HG02970 (cell line): Measurements from ENCODE around the gene NXPH4.

Experiments used
- ATAC-seq: cut with Tn5 transposase; IDR thresholded peaks from one replicate; pipeline ENCODE4 v1.9.1; 2021; ENCODE audit warnings: mild to moderate bottlenecking, moderate library complexity, moderate number of reproducible peaks; ENCODE audit not compliant: unreplicated experiment, low FRiP score

NXPH4 gene

DNA sequence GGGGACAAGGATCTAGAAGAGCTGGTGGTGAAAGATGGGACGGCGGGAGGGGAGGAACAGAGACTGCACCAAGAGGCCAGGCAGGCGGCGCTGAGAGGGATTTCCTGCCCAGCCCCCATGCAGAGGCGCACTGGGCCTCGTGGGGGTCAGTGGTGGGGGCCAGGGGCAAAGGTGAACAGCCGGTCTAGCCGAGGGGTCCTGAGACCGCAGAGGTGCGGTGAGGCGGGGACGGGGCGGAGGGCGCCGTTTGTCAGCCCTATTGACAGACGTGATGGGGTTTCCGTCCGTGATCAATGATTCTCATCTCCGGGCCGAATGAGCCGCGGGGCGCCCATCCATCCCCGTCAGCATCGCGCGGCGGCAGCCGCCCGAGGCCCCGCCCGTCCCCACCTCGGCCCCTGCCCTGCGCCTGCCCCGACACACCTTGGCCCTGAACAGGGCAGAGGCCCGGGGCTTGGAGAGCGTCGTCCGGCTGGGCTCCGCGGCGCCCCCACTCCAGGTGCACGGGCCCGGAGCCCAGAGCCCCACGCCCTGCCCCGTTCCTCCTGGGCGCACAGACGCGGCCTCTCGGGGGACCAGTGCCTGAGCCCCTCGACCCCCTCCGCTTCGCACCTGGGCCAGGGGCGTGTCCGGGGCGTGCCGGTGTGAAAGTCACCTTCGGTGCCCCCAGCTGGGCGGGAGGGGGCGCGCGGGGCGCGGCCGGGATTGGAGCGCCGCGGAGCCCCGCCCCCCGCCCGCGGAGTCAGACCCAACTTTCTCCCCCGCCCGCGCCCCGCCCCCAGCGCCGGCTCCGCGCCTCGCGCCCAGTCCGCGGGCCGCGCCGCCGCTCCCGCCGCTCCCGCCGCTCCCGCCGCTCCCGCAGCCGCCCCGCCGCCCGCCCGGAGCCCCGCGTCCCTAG is at the start of gene NXPH4:
TSS of gene NXPH4 (plus strand) at position 781 of the 898 bp plus-strand sequence. CDS start 176 bp downstream, outside the sequence.
- peak; percentile 41 for ATAC-seq

DNA sequence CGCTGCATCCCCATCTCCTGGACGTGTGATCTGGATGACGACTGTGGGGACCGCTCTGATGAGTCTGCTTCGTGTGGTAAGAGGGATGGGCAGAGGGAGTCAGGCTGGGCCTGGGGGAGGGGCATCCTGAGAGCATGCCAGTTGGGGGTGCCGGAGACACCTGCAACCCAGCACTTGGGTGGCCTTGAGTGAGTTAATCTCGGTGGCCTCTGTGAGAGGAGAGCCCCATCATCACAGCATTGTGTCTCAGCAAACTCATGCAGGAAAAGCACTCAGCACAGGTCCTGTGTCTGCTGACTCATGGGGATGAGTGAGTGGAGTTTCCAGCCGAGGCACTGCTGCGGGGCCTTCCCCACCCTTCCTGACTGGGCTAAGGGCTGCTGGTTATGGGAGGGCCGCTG is 49.6 kb upstream of the NXPH4 start:
- ATAC-seq, result no peak

DNA sequence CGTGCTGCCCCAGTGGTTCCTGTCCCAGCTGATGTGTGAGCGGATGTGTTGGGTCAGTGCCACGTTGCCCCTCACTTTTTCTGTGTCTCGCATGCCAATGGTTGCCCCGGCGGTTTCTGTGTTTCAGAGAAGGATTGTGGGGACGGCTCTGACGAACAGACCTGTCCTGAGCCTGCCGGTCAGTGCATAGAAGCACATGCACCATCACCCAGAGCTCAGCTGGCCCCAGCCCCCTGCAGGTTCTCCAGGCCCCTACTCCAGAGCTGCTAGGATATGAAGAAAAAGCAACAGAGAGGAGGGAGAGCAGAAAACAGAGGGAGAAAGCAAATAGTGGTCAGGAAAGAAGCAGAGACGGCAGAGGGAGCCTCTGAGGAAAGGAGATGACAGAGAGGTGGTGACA is 48.5 kb upstream of the NXPH4 start:
- ATAC-seq, result no peak

DNA sequence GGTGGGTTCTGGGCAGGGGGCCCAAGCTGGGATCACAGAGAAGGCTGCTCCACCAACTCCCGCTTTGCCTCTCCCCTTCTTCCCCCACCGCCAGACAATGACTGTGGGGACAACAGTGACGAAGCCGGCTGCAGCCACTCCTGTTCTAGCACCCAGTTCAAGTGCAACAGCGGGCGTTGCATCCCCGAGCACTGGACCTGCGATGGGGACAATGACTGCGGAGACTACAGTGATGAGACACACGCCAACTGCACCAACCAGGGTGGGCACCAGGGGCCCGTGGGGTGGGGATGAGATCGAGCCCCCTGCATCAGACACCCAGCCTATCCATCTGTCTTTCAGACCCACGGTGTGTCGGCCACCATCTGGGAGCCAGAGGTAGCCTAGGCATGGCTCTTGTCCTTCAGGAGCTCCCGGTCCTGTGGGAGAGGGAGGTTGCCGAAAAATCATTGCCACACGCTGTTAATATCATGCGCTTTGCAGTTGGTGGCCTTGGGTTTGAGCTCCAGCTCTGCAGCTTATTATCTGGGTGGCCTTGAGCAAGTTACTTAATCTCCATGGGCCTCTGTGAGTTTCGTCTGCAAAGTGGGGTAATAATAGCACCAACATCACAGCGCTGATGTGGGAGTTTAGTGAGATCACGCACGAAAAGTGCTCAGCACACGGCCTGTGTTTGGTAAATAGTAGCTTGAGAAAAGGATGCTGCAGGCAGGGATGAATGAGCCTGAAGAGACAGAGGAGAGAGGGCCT is 47.4 kb upstream of the NXPH4 start:
- ATAC-seq, result no peak

DNA sequence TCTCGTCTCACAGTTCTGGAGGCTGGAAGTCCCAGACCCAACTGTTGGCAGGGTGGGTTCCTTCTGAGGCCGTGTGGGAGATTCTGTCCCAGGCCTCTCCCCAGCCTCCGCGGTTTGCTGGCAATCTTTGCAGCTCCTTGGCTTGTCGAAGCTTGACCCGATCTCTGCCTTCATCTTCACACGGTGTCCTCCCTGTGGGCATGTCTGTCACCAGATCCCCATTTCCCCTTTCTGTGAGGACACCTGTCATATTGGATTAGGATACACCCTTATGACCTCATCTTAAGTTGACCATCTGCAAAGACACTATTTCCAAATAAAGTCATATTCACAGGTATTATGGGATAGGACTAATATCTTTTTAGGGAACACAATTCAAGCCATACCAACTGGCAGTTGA is 46.6 kb upstream of the NXPH4 start:
- no peak for ATAC-seq

DNA sequence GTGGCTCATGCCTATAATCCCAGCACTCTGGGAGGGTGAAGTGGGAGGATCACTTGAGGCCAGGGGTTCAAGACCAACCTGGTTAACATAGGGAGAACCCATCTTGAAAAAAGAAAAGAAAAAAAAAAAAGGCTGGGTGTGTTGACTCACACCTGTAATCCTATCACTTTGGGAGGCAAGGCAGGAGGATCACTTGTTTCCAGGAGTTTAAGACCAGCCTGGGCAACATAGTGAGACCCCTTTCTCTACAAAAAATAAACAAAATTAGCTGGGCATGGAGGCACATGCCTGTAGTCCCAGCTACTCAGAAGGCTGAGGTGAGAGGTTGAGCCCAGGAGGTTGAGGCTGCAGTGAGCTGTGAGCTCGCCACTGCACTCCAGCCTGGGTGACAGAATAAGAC is 46.2 kb upstream of the NXPH4 start:
- no peak for ATAC-seq

DNA sequence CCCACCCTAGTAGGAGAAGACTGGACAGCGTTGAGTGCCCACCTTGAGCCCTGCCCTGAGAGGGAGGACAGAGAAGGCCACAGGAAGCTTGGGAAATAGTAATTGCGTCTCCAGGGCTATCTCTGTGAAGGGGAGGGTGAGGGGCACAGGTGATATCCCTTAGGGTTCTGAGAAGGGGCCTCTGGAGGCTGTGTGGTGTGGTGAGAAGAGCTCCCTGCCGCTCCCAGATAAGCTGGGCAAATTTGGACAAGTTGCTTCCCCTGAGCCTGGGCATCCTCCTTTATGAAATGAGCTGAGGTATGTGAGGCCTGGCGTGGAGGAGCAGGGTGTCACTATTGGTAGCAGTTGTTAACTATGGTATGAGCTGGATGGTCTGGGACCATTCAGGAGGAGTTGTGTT is 45.7 kb upstream of the NXPH4 start:
- ATAC-seq, result no peak

DNA sequence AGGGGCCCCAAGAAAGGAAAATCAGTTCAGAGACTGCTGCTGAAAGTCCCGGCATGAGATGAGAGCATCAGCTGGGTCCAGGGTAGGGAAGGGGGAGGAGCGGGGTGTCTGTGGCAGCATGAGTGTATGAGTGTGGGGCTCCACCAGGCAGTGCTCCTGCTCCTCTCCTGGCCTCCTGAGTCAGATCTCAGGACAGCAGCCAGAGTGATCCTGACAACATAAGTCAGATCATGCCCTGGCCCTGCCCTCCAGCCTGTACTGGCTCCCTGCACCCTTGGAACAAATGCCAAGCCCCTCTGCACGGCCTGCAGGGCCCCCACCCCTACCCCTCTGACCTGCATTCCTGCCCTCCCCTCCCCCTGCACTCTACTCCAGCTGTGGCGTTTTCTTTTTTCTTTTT is 44.9 kb upstream of the NXPH4 start:
- ATAC-seq, result no peak

DNA sequence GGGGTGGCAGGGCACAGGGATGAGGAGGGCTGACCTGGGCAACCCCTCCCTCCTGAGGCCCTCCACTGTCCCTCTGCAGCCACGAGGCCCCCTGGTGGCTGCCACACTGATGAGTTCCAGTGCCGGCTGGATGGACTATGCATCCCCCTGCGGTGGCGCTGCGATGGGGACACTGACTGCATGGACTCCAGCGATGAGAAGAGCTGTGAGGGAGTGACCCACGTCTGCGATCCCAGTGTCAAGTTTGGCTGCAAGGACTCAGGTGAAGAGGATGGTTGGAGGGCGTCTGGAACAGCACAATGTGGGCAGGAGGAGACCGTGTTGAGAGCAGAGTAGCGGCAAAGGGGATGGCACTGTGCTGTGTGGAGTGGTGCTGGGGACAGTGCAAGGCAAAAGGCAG is 43.5 kb upstream of the NXPH4 start:
- no peak for ATAC-seq

DNA sequence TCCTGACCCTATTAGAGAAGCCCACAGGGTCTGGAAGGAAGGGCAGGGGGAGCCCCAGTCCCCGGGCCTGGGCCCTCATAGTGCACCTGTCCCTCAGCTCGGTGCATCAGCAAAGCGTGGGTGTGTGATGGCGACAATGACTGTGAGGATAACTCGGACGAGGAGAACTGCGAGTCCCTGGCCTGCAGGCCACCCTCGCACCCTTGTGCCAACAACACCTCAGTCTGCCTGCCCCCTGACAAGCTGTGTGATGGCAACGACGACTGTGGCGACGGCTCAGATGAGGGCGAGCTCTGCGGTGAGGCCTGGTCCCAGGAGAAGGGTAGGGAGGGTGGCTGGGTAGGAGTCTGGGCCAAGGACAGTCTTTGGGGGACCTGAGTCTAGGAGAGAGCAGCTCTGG is 42.9 kb upstream of the NXPH4 start:
- ATAC-seq, result no peak

DNA sequence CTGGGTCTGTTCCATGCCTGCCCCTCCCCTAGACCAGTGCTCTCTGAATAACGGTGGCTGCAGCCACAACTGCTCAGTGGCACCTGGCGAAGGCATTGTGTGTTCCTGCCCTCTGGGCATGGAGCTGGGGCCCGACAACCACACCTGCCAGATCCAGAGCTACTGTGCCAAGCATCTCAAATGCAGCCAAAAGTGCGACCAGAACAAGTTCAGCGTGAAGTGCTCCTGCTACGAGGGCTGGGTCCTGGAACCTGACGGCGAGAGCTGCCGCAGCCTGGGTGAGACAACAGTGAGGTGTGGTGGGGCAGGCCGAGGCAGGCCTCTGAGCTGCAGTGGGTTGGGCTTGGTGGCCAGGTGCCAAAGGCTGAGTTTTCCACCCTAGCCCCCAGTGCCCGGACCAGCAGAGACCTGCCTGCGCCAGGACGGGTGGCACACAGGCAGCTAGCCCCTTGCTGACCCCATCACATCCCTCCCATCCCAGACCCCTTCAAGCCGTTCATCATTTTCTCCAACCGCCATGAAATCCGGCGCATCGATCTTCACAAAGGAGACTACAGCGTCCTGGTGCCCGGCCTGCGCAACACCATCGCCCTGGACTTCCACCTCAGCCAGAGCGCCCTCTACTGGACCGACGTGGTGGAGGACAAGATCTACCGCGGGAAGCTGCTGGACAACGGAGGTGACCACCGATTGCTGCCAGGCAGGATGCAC is 41.0 kb upstream of the NXPH4 start:
- no peak for ATAC-seq

DNA sequence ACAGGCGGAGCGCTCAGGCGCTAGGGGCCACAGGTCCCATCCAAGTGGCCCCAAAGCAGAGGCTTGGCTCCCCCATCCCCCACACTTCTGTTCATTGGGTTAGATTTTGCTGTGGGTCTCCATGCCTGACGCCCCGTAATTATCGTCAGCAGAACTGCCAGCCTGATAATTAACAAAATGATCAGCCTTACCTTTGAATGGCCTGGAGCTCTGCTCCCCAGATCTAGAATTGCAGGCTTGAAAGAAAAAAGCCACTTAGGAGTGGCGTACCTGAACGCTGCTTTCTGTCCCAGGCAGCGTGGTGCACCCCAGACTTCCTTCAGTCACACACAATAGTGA is 40.5 kb upstream of the NXPH4 start:
- no peak for ATAC-seq

DNA sequence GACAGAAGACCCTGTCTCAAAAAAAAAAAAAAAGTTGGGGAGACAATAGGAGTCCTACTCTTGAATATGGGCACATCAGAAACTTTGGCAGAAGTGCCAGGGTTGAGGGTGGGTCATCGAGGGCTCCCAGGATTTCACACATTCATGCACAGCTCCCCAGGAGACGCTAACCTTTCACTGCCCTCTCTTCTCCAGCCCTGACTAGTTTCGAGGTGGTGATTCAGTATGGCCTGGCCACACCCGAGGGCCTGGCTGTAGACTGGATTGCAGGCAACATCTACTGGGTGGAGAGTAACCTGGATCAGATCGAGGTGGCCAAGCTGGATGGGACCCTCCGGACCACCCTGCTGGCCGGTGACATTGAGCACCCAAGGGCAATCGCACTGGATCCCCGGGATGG is 39.7 kb upstream of the NXPH4 start:
- no peak for ATAC-seq

DNA sequence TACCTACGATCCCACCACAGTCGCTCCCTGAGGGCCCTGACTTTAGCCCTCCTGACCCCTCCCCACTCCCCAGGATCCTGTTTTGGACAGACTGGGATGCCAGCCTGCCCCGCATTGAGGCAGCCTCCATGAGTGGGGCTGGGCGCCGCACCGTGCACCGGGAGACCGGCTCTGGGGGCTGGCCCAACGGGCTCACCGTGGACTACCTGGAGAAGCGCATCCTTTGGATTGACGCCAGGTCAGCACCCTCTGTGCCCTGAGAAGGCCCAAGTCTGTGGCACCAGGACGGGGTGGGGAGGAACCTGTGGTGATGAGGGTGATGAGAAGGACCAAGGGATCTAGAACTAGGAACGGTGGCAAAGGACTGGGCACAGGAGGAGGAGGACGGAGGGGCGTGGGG is 39.2 kb upstream of the NXPH4 start:
- no peak for ATAC-seq

DNA sequence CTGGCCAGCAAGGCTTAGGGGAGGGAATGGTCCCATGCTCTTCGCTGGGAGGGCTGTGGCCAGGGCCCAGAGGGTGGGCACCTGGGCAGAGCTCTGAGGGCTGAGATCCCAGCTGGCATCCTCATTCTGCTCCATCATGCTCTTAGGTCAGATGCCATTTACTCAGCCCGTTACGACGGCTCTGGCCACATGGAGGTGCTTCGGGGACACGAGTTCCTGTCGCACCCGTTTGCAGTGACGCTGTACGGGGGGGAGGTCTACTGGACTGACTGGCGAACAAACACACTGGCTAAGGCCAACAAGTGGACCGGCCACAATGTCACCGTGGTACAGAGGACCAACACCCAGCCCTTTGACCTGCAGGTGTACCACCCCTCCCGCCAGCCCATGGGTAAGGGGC is 38.4 kb upstream of the NXPH4 start:
- no peak for ATAC-seq

DNA sequence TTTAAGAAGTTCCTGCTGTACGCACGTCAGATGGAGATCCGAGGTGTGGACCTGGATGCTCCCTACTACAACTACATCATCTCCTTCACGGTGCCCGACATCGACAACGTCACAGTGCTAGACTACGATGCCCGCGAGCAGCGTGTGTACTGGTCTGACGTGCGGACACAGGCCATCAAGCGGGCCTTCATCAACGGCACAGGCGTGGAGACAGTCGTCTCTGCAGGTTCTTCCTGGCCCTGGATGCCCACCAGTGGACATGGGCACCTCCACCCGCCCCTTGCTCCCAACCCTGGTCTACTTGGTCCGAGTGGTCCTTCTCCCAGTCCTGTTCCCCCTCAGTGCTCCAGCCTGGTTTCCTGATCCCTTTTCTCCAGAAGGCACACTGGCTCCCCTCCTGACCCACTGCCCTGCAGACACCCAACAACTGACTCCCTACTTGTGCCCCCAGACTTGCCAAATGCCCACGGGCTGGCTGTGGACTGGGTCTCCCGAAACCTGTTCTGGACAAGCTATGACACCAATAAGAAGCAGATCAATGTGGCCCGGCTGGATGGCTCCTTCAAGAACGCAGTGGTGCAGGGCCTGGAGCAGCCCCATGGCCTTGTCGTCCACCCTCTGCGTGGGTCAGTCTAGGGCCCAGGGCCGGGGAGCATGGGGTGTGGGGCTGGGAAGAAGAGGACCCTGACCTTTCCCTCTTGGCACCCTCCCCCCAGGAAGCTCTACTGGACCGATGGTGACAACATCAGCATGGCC is 37.1 kb upstream of the NXPH4 start:
- ATAC-seq, result no peak

DNA sequence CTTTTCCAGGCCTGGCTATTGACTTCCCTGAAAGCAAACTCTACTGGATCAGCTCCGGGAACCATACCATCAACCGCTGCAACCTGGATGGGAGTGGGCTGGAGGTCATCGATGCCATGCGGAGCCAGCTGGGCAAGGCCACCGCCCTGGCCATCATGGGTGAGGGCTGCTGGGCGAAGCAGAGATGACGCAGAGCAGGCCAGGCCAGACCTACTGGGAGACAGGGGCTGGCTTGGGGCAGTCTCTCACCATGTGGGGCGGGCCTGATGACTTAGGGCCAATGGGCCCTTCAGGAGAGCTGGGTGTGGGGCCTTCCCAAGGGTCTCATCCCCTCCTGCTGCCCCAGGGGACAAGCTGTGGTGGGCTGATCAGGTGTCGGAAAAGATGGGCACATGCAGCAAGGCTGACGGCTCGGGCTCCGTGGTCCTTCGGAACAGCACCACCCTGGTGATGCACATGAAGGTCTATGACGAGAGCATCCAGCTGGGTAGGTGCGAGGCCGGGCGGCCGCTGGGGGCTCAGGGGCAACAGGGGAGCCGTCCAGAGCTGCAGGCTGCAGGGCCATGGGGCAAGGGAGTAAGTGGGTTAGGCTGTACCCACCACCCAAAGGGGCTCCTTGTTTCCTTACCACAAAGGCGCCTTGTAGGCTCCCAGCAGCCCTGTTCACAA is 36.1 kb upstream of the NXPH4 start:
- ATAC-seq, result no peak

DNA sequence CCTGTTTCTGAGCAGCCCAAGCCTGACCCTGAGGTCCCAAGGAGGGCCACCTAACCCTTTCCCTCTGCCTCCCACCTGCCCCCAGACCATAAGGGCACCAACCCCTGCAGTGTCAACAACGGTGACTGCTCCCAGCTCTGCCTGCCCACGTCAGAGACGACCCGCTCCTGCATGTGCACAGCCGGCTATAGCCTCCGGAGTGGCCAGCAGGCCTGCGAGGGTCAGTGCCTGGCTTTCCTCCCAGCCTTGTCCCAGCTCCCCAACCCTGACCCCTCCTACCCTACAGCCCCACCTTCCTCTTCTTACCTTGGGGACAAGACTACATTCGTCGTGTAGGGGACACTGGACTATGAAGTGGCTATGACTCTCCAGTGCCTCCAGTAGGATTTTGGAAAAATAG is 35.5 kb upstream of the NXPH4 start:
- no peak for ATAC-seq

DNA sequence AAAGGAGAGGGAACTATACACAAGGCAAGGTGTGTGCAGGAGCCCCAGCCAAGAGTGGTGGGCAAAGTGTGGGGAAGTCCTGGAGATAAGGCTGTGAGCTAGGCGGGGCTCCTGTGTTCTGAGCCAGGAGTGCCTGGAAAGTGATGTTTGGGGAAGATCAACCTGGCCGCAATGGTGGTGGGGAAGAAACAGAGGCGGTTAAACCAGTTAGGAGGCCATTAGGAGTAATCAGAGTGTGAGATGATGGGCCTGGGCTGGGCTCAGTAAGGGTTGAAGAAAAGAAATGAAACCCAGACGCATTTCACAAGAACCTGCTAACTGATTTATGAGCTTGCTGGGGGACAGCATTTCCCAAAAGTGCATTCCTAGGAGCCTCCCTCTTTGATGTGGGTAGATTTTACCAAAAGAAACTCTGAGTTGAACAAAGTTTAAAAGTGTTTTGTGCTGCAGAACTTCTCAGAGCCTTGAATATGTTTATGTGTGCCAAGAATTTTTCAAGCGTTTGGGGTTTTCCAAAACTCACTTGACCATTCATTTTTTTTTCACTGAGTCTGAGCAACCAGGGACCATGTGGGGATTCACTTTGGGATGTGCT is 34.9 kb upstream of the NXPH4 start:
- ATAC-seq, result no peak
